ENCODE data around the gene SEMA4A.
"Not testable (repeated sequence)": the region's sequence is repeated elsewhere in the genome, so short reads cannot be mapped to it uniquely, and the experiment has no call there.

SEMA4A gene

DNA sequence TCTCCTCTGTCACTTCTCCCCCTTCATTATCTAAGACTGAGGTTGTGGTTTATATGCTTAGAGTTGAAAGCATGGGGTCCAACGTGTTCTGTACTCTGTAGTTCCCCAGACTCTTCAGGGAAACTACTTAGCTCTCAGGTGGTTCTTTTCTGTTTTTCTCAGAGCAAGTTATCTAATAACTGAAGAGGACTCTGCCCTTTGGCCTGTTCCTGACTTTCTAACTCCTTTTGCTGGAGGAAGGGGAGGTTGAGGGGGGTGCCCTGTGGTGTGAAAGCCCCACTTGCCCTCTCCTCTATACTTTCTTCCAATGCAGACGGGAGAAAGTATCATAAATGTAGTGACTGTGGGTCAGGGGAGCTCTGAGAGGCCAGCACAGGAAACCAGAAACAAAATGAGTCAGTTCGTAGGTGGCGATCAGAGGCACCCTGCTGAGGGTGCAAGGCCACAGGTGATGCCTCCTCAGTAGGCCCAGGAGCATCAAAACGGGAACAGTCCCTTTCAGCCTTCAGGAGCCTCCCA is 45.5 kb downstream of the SEMA4A start:
- DNase-seq, result no peak

DNA sequence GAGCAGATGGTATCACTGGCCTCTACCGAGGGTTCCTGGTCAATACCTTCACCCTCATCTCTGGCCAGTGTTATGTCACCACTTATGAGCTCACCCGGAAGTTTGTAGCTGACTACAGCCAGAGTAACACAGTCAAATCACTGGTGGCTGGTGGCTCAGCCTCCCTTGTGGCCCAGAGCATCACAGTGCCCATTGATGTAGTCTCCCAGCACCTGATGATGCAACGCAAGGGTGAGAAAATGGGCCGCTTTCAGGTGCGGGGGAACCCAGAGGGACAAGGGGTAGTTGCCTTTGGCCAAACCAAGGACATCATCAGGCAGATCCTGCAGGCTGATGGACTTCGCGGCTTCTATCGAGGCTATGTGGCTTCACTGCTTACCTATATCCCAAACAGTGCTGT is 46.7 kb downstream of the SEMA4A start:
- DNase-seq, result no peak

DNA sequence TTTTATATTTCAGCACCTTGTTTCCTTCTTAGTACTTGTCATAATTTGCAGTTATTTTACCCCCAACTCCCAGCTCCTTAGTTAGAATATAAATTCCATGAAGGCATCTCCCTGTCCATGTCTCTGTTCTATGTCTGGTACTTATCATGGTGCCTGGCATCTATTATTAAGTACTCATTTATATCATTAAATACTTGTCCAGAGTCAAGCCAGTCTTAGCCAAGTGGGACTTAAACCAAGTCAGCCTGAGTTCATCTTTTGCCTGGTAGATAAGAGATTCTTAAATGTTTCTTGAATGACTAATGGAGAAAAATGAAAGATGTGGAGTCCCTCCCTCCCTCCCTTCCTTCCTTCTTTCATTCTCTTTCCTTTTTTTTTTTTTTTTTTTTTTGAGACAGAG is 49.9 kb downstream of the SEMA4A start:
- DNase-seq, result no peak

DNA sequence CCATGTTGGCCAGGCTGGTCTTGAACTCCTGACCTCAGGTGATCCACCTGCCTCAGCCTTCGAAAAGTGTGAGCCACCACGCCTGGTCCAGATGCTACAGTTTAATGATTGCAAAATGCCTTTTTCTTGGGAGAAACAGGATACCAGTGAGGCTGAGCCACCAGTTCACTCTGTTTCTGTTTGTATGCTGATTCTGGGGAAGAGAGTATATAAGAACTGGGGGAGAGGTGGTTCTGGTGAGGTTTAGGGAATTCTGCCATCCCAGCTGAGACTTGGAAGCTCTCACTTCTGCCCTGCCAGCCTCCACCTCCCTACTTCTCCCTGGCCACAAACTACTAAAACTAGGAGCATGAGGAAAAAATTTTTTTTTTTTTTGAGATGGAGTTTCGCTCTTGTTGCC is 51.3 kb downstream of the SEMA4A start:
- DNase-seq, result no peak

DNA sequence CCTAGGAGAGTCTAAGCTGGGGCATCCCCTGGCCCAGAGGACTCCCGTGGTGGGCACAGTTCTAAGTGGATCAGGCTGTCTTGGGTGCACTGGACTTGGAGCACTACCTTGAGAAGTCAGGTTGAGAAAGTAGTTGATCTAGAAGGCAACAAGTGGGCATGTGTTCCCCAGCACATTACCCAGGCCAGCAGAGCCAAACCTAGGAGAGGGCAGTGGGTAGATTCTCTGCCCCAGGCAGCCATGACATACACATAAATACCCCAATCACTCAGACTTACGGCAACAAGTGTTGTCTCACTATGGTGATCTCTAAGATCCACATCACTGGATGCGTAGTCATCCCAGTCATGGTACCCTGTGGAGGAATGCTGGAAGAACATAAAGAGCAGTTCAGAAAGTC is 57.9 kb downstream of the SEMA4A start:
- no peak for DNase-seq

DNA sequence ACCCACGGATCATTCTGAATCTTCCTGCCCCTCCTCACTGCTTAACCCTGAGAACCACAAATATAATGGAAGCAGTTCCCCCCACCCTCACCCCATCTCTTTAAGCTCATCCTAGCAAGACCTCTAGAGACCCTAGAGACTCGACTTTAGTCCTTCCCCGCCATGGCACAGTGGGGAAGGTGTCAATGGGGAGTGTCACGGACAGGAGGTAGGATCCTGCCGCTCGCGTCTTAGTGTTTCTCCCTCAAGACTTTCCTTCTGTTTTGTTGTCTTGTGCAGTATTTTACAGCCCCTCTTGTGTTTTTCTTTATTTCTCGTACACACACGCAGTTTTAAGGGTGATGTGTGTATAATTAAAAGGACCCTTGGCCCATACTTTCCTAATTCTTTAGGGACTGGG is 58.7 kb downstream of the SEMA4A start:
- no peak for DNase-seq

DNA sequence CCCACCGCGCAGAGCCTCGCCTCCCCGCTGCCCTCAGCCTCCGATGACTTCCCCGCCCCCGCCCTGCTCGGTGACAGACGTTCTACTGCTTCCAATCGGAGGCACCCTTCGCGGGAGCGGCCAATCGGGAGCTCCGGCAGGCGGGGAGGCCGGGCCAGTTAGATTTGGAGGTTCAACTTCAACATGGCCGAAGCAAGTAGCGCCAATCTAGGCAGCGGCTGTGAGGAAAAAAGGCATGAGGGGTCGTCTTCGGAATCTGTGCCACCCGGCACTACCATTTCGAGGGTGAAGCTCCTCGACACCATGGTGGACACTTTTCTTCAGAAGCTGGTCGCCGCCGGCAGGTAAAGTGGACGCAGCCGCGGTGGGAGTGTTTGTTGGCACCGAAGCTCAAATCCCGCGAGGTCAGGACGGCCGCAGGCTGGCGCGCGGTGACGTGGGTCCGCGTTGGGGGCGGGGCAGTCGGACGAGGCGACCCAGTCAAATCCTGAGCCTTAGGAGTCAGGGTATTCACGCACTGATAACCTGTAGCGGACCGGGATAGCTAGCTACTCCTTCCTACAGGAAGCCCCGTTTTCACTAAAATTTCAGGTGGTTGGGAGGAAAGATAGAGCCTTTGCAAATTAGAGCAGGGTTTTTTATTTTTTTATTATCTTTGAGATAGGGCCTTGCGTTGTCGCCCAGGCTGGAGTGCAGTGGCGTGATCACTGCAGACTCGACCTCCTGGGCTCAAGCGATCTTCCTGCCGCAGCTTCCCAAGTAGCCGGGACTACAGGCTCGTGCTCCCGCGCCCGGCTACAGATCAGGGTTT is 59.7 kb downstream of the SEMA4A start, which contains the start of gene PMF1:
TSS of gene PMF1 (plus strand) at position 175 of the 811 bp plus-strand sequence. CDS start at position 184, 9 bp downstream.
- peak; percentile 92 for DNase-seq

DNA sequence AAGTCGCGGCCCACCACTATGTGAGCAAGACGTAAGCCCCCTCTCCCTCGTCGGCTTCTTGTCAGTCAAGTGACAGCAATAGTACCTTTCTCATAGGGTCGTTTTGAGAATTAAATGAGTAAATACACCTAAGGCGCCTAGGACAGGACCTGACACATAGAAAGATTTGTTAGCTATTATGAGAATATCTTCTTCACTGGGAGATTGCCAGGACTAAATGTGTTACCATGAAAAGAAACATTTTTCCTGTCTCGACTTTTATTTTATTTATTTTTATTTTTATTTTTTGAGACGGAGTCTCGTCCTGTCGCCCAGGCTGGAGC is 60.2 kb downstream of the SEMA4A start:
- DNase-seq, result no peak

DNA sequence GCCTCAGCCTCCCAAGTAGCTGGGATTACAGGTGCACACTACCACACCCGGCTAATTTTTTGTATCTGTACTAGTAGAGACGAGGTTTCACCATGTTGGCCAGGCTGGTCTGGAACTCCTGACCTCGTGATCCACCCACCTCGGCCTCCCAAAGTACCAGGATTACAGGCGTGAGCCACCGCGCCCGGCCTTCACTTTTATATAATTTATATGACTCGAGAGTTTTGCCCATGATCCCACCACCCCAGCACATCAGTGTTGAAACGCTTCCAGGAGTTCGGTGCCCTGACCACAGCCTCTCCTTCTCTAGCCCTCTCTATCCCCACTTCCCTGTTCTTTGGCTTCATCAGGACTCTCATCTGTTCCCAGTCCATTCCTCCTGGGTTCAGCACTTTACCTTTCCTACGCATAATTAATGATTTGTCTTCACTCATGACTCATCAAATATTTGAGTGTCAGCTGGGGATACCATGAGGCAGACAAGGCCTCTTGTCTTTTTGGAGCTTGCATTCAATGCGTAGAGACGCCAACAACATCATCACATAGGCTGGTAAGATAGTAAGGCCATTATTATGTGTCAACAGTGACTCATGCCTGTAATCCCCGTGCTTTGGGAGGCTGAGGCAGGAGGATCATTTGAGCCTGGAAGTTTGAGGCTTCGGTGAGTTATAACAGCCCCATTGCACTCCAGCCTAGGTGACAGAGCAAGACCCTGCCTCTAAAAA is 60.8 kb downstream of the SEMA4A start:
- no peak for DNase-seq

DNA sequence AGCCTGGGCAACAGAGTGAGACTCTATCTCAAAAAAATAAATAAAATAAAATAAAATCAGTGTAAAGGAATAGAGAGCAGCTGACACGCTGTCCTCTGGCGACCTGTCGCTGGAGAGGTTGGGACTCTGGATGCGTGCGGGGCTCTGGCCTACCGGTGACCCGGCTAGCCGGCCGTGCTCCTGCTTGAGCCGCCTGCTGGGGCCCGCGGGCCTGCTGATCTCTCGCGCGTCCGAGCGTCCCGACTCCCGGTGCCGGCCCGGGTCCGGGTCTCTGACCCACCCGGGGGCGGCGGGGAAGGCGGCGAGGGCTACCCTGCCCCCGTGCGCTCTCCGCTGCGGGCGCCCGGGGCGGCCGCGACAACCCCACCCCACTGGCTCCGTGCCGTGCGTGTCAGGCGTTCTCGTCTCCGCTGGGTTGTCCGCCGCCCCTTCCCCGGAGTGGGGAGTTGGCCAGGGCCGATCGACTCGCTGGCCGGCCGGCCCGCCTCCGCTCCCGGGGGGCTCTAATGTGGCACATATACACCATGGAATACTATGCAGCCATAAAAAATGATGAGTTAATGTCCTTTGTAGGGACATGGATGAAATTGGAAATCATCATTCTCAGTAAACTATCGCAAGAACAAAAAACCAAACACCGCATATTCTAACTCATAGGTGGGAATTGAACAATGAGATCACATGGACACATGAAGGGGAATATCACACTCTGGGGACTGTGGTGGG is 63.1 kb downstream of the SEMA4A start:
- not testable (repeated sequence) for DNase-seq

DNA sequence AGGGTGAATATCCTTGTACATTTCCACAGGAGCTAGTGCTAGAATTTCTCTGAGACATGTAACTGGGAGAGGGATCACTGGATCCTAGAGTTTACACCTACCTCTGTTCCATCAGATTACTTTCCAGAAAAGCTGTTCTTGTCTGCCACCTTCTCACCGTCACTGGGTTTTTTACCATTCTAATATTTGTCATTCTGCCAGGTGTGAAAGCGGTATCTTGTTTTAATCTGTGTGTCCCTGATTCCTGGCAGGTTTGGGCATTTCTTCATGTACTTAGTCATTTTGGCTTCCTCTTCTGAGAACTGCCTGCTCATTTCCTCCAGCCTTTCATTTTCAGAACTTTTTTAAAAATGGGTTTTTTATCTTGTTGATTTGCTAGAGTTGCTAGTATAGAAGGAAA is 64.5 kb downstream of the SEMA4A start:
- no peak for DNase-seq

DNA sequence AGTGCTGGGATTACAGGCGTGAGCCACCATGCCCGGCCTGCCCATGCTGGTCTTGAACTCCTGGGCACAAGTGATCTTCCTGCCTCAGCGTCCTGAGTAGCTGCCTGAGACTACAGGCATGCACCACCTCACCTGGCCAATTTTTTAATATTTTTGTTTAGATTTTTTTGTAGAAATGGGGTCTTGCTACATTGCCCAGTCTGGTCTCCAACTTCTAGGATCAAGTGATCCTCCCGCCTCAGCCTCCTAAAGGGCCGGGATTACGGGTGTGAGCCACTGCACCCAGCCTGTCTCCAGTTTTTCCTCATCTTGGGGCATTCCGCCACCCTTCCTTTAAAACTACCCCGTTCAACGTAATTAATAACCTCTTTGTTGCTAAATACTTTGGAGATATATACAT is 66.8 kb downstream of the SEMA4A start:
- no peak for DNase-seq

DNA sequence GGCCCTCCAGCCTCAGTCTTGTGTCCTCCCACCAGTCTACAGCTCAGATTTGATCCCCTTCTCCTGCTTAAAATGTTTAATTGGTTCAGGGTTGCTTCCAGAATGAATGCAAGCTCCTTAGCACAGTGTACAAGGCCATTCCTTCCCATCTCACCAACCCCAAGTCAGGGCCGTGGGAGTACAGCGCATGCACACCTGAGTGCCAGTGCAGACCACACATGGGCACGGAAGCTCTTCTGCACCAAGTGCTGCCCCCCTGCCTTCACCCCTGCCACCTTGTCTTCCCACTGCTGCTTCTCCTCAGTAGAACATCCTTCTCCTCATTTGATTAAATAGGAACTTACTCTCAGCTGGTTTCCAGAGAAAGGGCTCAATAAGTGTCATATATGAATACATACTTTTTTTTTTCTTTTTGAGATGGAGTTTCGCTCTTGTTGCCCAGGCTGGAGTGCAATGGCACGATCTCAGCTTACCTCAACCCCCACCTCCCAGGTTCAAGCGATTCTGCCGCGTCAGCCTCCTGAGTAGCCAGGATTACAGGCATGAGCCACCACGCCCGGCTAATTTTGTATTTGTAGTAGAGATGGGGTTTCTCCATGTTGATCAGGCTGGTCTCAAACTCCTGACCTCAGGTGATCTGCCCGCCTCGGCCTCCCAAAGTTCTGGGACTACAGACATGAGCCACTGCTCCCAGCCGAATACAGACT is 68.8 kb downstream of the SEMA4A start:
- no peak for DNase-seq

DNA sequence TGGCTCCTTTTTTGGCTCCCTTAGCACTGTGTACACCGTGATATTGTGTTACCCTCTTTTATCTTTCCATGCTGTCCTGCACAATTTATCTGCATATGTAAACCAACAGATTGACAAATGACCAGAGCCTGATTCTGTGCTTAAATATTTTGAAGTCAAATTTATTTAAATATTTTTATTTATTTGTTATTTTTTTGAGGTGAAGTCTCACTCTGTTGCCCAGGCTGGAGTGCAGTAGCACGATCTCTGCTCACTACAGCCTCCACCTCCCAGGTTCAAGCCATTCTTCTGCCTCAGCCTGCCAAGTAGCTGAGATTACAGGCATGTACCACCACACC is 72.3 kb downstream of the SEMA4A start:
- no peak for DNase-seq

DNA sequence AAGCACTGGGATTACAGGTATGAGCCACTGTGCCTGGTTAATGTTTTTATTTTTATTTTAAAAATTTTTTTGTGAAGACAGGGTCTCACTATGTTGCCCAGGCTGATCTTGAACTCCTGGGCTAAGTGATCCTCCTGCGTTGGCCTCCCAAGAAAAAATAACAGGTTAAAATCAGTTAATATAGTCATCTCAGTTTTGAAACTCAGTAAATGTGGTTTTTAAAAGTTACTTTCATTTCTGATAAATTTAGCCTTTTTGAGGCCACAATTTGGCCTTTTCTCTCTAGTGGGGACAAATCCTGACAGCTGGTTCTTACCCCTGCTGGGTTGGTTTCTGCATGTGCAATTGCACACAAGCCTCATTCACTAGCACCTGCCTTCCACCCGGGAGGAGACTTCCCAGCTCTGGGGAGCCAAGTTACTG is 72.7 kb downstream of the SEMA4A start:
- no peak for DNase-seq

DNA sequence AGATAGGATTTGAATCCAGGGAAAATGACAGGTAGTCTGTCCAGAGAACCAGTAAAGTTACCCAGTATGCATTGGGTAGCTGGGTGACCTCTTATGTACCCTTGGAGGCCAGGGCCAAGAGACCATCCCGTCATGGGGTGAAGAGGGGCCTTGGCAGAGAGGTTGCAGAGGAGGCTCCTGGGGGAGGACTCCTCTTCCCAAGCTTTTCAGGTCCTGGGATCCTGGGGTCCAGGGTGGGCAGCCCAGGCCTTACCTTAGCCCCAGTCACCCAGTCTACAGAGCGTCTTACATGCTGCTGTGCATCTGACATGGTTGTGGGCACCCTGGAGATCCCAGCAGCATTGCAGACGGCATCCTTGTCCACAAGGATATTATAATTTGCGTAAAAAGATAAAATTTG is 73.4 kb downstream of the SEMA4A start:
- DNase-seq, result no peak
